ENCODE data around the gene ADARB2. TPM values are rescaled to one million over a fixed set of nuclear protein-coding genes. Genes with fewer than 3 reads are reported as not detected.

ADARB2 gene
- total and polyA plus RNA-seq, 10 of the 15 experiments (the other 5 are each of a cell fraction or from before 2014, with no cell fraction given): 0.02 to 4.1 (median 0.76) TPM

DNA sequence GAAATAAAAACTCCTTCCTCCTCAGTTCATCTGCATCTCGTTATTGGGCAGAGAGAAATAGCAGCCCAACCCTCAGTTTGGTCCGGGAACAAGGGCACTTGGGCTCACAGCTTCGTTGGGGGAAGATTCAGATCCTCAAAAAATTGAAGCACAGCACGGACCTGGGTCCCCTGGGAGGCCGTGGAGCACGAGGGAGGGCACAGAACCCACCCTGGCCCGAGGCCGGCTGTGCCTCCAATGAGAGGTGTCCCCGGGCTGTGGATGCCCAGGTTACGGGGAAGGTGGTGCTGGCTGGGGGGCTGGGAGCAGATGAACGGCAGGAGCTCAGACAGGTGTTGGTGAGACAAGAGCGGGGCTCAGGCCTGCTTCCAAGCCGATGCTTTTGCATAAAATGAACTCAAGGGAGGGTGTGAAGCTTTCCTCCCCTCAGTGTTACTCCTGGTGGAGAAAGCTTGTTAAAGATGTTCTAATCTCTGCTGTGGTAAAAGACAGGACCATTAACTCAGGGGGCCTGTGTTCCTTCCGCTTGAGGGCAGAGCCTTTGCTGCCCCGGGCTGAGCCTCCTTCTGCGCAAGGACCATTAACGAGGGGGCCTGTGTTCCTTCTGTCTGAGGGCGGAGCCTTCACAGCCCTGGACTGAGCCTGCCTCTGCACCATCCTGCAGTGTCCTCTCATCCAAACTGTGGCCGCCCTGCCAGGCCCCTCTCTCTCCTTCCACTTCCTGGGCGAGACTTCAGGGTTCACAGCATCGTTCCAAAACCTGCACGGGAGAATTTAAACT is 302.2 kb downstream of the ADARB2 start:
- ChIA-PET RAD21 (ENCODE audit: unreplicated experiment) (no interaction called here), SMC1A (ENCODE audit: uncharacterized antibody, unreplicated experiment) (interaction anchor here (1.2 to 2.8 kb wide), 4 partner anchors 10 to 277 kb away, joined by 3 to 10 read pairs (median 4); no protein-coding TSS in a partner anchor), CTCF (interaction anchor here (2.0 kb wide), 1 partner anchor 14 kb away, joined by 9 read pairs; no protein-coding TSS in a partner anchor), POLR2A (no interaction called here)
- no TSS peak for BruUV-seq (replicated peaks)
- intact Hi-C loops (cut with micrococcal nuclease; ENCODE audit: unreplicated experiment): no loop called here
- ATAC-seq: no peak
- no peak overlapping the region for H3K4me2 ChIP-seq (ENCODE audit: control insufficient read depth, insufficient read depth)
- DNase-seq (ENCODE audit: low read depth, low spot score): no peak
- WGBS (ENCODE audit: insufficient coverage, insufficient replicate concordance, low lambda C conversion rate, missing lambda C conversion rate): 45% methylated on average over 21 of the region's 22 CpGs
- H4K20me1 ChIP-seq (ENCODE audit: control insufficient read depth, insufficient read depth): no peaks in the 10 kb centered on the region
- no peak overlapping the region for H3K27ac ChIP-seq (ENCODE audit: control insufficient read depth, insufficient read depth)
- no peak overlapping the region for H3K4me3 ChIP-seq
- no peaks in the 10 kb centered on the region for H3K4me1 ChIP-seq (ENCODE audit: control insufficient read depth, insufficient read depth, low read length)
- TF ChIP-seq ZBED1 (IDR thresholded peaks at IDR 0.05; ENCODE audit: borderline replicate concordance): no peak
- no peak for TF ChIP-seq ZNF217 (IDR thresholded peaks at IDR 0.05)
- TF ChIP-seq CBX5 (IDR thresholded peaks at IDR 0.05; ENCODE audit: low read depth): no peak
- TF ChIP-seq CHD4 (IDR thresholded peaks at IDR 0.05): no peak
- no peak for TF ChIP-seq SREBF2 (IDR thresholded peaks at IDR 0.05; ENCODE audit: low read length)
- no peak for TF ChIP-seq EZH2 (IDR thresholded peaks at IDR 0.05; ENCODE audit: borderline replicate concordance, control insufficient read depth, low read depth, low read length)
- no peak for TF ChIP-seq LARP7 (IDR thresholded peaks at IDR 0.05)
- TF ChIP-seq EGR1 (IDR thresholded peaks at IDR 0.05; ENCODE audit: borderline replicate concordance in 1 of 2, low read depth in 2 of 2, low read length in 2 of 2): no peak
- TF ChIP-seq IKZF1 (conservative IDR thresholded peaks at IDR 0.05): no peak
- TF ChIP-seq, protein P1, sequence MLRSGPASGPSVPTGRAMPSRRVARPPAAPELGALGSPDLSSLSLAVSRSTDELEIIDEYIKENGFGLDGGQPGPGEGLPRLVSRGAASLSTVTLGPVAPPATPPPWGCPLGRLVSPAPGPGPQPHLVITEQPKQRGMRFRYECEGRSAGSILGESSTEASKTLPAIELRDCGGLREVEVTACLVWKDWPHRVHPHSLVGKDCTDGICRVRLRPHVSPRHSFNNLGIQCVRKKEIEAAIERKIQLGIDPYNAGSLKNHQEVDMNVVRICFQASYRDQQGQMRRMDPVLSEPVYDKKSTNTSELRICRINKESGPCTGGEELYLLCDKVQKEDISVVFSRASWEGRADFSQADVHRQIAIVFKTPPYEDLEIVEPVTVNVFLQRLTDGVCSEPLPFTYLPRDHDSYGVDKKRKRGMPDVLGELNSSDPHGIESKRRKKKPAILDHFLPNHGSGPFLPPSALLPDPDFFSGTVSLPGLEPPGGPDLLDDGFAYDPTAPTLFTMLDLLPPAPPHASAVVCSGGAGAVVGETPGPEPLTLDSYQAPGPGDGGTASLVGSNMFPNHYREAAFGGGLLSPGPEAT (IDR thresholded peaks at IDR 0.05; ENCODE audit: low read depth): no peak
- no peak for FAIRE-seq
- H3K27me3 ChIP-seq (replicated peaks in 1 of 2; ENCODE audit: control insufficient read depth in 2 of 2, insufficient read depth in 2 of 2, low read length in 1 of 2): no peaks in the 10 kb centered on the region
- in situ Hi-C loops (cut with MboI): loop anchor here (5.0 kb wide), 1 partner anchor 52 kb away; no protein-coding TSS in a partner anchor
- H3K9me3 ChIP-seq (replicated peaks; ENCODE audit: control insufficient read depth, insufficient read depth, low read length): no peaks in the 10 kb centered on the region
- H3K36me3 ChIP-seq (ENCODE audit: control insufficient read depth in 2 of 2, insufficient read depth in 2 of 2, low read length in 1 of 2): no peaks in the 10 kb centered on the region
- H3K79me2 ChIP-seq (ENCODE audit: control insufficient read depth, insufficient read depth, low read length): no peaks in the 10 kb centered on the region
- no peak overlapping the region for H3K9ac ChIP-seq (ENCODE audit: control insufficient read depth, insufficient read depth, low read length)
- no peak overlapping the region for H2AFZ ChIP-seq (ENCODE audit: control insufficient read depth, low read depth, low read length)

Data from GM12878 (cell line).